GM12874 (cell line): ENCODE data around the gene CSNK1D.

Source experiments
- TF ChIP-seq, protein P1 (sequence below): IDR thresholded peaks from 2 replicates; pipeline ENCODE4 v1.5.1; 2011; ENCODE audit warnings: low read depth, mild to moderate bottlenecking, control low read depth, low read length, moderate library complexity; ENCODE audit not compliant: insufficient read depth

CSNK1D gene

DNA sequence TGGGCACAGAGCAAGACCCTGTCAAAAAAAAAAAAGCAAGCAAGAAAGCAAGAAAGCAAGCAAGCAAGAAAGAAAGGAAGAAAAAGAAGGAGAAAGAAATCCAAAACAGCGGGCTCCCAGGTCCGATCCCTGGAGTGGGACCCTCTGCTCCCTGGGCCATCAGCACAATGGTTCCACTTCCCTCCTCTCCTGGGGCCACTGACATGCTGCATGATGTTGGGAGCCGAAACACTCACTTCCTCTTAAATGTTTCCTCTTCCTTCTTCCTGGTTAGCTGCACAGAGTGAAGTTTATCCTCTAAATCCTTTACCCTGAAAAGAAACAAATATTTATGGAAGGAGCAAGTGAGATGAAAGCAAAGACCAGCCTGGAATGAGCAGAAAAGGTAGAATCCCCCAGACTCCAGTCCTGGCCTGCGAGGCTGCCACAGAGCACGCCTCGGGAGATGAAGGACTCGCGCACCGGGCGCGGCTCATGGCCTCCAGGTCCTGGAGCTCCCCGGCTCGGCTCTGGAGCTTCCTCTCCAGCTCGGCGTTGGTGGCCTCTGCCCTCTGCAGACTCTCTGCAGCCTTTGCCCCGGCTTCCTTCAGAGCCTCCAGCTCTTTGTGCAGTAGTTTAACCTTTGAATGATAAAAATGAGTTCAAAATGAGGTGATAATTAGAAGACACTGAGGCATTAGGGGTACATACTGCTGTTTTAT is 79.8 kb downstream of the CSNK1D start:
- TF ChIP-seq, protein P1, sequence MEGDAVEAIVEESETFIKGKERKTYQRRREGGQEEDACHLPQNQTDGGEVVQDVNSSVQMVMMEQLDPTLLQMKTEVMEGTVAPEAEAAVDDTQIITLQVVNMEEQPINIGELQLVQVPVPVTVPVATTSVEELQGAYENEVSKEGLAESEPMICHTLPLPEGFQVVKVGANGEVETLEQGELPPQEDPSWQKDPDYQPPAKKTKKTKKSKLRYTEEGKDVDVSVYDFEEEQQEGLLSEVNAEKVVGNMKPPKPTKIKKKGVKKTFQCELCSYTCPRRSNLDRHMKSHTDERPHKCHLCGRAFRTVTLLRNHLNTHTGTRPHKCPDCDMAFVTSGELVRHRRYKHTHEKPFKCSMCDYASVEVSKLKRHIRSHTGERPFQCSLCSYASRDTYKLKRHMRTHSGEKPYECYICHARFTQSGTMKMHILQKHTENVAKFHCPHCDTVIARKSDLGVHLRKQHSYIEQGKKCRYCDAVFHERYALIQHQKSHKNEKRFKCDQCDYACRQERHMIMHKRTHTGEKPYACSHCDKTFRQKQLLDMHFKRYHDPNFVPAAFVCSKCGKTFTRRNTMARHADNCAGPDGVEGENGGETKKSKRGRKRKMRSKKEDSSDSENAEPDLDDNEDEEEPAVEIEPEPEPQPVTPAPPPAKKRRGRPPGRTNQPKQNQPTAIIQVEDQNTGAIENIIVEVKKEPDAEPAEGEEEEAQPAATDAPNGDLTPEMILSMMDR, result no peak
